Gastroesophageal sphincter (tissue), 4 donors: Measurements from ENCODE around the gene FOXP4. TPM values are rescaled to one million over a fixed set of nuclear protein-coding genes. Genes with fewer than 3 reads are reported as not detected.

Experiments
- ATAC-seq: fragments of 150-250 bp; one replicate; pipeline ENCODE4 v1.9.1; 2016; ENCODE audit warnings: mild to moderate bottlenecking, moderate library complexity
- H3K27ac ChIP-seq, 4 donors: fragments of 200-600 bp; sonication (generic) in 3 of 4; 1 replicate in 3 of 4; 2 replicates in 1 of 4; pipeline ENCODE4 v1.5.1; 2016 to 2019
- H3K27me3 ChIP-seq: fragments of 200-600 bp; sonication (generic); one replicate; pipeline ENCODE4 v1.5.1; 2019
- H3K36me3 ChIP-seq, 2 donors: fragments of 200-600 bp; sonication (generic); one replicate each; pipeline ENCODE4 v1.5.1; 2019; ENCODE audit warnings: control low read depth in 1 of 2
- H3K4me1 ChIP-seq, 3 donors: fragments of 200-600 bp; sonication (generic); 1 replicate in 2 of 3; 2 replicates in 1 of 3; pipeline ENCODE4 v1.5.1; 2016 to 2019; ENCODE audit warnings: control low read depth in 2 of 3
- H3K4me3 ChIP-seq, 2 donors: fragments of 200-600 bp; sonication (generic); one replicate each; pipeline ENCODE4 v1.5.1; 2019; ENCODE audit warnings: mild to moderate bottlenecking in 1 of 2, moderate library complexity in 1 of 2
- H3K9me3 ChIP-seq, 3 donors: fragments of 200-600 bp; sonication (generic); one replicate each; pipeline ENCODE4 v1.5.1; 2017 to 2019; ENCODE audit warnings: control low read depth in 2 of 3
- EP300 ChIP-seq: sonication (generic); formaldehyde crosslinking; IDR thresholded peaks from one replicate; pipeline ENCODE4 v1.6.1; 2017; ENCODE audit warnings: antibody characterized with exemption, mild to moderate bottlenecking
- POLR2A ChIP-seq, 2 donors: fragments of 450-650 bp; IDR thresholded peaks; one replicate each; pipeline ENCODE4 v1.6.1; 2017; ENCODE audit warnings: antibody characterized with exemption in 2 of 2, mild to moderate bottlenecking in 2 of 2, moderate library complexity in 1 of 2
- POLR2AphosphoS5 ChIP-seq: sonication (generic); formaldehyde crosslinking; IDR thresholded peaks from one replicate; pipeline ENCODE4 v1.6.1; 2017; ENCODE audit warnings: antibody characterized with exemption
- WGBS, 2 donors: methylation state at CpG; one replicate each; pipeline ENCODE4 v1.1.5; 2018; ENCODE audit warnings: low coverage in 1 of 2; 5-methylcytosine and 5-hydroxymethylcytosine counted together
- total RNA-seq, 4 donors: library from RNA; depleted of rRNA; stranded (reverse); fragments of >200 nt; gene quantifications; one replicate each; pipeline ENCODE4 v1.1.0, GENCODE V29; 2016
- TF ChIP-seq, protein P1 (sequence below), 4 experiments: fragments of 200-600 bp in 2 of 4; fragments of 450-650 bp in 2 of 4; sonication (generic) in 1 of 4; IDR thresholded peaks; one replicate each; pipeline ENCODE4 v1.5.1; 2017 to 2019; ENCODE audit warnings: antibody characterized with exemption in 4 of 4, mild to moderate bottlenecking in 2 of 4, moderate library complexity in 2 of 4

Gene FOXP4
- total RNA-seq, 4 donors from 2014 or later = 8.2 to 25.8 (median 11.7) TPM

DNA sequence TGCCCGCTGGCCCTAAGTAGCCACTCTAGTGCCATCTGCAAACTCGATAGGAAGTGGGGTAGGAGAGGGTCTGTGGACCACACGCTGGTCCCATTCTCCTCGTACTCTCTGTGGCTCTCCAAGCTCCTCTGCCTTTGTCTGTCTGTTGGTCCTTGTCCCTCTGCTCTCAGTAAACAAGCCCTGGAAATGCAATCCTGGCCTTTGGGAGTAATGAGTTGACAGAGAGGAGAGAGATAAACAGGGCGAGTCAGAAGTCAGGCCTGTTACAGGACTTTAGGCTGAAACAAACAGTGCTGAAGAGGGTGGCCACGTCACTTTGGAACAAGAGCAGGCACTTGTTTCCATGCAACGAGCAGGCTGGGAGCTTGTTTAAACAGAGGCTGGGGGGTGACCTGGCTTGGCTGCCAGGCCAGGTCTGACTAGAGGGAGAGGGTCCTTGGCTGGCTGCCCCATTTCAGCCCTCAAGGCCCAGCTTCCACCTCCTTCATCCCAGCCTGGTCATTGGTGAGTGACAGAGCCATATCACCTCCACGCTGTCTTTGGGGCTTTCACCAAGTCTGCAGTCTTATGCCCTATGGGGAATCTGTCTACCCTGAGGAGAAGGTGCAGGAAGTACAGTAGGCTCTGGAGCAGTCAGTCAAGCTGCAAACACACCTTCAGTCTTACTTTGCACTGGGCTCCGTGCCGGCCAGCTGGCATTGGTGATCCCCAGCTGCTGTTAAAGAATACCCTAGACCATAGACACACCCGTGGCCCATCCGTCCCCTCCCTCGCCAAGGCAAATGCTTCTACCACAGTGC is 22.6 kb downstream of the FOXP4 start:
- H3K9me3 ChIP-seq = no peaks in the 10 kb centered on the region
- no peak for ATAC-seq
- peak overlapping the region in 1 of 4 donors; percentile 38 for H3K27ac ChIP-seq
- peaks cover 0 to 27% (median 0%) of the 10 kb centered on the region in 3 donors for H3K4me1 ChIP-seq
- no peaks in the 10 kb centered on the region for H3K27me3 ChIP-seq
- no peak overlapping the region for H3K4me3 ChIP-seq
- TF ChIP-seq POLR2AphosphoS5 = no peak
- TF ChIP-seq POLR2A (IDR thresholded peaks at IDR 0.05) = no peak
- TF ChIP-seq, protein P1, sequence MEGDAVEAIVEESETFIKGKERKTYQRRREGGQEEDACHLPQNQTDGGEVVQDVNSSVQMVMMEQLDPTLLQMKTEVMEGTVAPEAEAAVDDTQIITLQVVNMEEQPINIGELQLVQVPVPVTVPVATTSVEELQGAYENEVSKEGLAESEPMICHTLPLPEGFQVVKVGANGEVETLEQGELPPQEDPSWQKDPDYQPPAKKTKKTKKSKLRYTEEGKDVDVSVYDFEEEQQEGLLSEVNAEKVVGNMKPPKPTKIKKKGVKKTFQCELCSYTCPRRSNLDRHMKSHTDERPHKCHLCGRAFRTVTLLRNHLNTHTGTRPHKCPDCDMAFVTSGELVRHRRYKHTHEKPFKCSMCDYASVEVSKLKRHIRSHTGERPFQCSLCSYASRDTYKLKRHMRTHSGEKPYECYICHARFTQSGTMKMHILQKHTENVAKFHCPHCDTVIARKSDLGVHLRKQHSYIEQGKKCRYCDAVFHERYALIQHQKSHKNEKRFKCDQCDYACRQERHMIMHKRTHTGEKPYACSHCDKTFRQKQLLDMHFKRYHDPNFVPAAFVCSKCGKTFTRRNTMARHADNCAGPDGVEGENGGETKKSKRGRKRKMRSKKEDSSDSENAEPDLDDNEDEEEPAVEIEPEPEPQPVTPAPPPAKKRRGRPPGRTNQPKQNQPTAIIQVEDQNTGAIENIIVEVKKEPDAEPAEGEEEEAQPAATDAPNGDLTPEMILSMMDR (IDR thresholded peaks at IDR 0.05) = no peak
- TF ChIP-seq EP300 = no peak
- 47 to 71% methylated on average over 4 to 5 of the region's 13 CpGs for WGBS, 2 donors
- peaks cover 0 to 67% of the 10 kb centered on the region in 2 donors for H3K36me3 ChIP-seq

DNA sequence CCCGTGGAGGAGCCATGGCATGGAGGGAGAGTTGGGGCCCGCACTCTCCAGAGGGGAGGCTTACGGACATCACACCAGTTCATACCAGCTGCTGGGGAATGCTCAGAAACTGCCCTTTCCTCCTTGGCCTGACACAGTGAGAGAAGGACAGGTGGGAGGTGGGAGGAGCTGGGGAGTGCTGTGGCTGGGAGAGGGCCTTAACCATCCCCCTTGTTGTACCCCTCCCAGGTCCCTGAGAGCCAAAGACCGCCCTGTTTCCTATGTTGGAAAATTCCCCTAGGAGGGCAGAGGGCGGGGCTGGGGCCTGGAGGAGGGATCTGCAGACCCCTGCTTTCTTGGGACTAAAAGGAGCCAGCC is 24.1 kb downstream of the FOXP4 start:
- H3K4me3 ChIP-seq = no peak overlapping the region
- H3K36me3 ChIP-seq = peaks cover 0 to 67% of the 10 kb centered on the region in 2 donors
- TF ChIP-seq EP300 = no peak
- no peak for TF ChIP-seq POLR2AphosphoS5
- TF ChIP-seq, protein P1 (IDR thresholded peaks at IDR 0.05) = no peak
- TF ChIP-seq POLR2A (IDR thresholded peaks at IDR 0.05) = no peak
- no peaks in the 10 kb centered on the region for H3K27me3 ChIP-seq
- ATAC-seq = no peak
- WGBS, 2 donors = 83% methylated on average over 3 of the region's 5 CpGs; no CpG with 5 or more reads in 1 of the 2 donors
- H3K4me1 ChIP-seq = peaks cover 0 to 27% (median 0%) of the 10 kb centered on the region in 3 donors
- H3K27ac ChIP-seq = no peak overlapping the region
- no peaks in the 10 kb centered on the region for H3K9me3 ChIP-seq

DNA sequence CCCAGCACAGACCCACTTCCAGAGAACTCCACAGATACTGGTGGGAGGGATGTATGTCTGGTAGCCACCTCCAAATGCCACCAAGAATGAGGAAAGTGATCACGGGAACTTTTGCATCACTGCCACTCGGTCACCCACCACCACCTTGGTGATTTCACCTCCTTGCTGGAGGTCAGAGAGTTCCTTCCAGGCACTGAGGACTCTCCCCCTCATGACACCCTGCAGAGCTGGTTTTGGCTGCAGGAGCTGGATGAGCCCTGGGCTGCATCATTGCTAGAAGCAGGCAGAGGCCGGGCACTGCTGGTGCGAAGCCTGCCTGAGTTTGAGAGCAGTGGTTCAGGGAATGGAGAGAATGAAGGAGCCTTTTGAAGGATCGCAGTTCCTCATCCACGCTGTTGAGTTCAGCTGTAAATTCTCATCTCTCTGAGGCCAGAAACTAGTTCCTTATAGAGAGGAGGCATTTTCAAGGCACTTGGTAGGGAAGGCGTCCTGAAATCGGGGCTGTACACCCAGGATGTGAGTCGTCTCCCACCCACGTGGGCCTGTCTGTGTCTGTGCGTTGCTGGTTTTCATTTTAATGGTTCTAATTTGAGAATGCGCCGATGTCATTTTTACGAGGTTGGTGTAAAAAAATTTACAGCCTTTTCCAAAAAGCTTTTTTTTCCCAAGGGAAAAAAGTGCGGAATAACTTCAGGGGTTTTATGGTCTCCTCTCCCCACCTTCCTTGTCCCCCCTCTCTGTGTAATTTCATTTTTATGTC is 25.0 kb downstream of the FOXP4 start:
- no peak for TF ChIP-seq EP300
- no peak for TF ChIP-seq POLR2AphosphoS5
- TF ChIP-seq, protein P1 (IDR thresholded peaks at IDR 0.05) = no peak
- TF ChIP-seq POLR2A (IDR thresholded peaks at IDR 0.05) = no peak
- Histone ChIP-seq H3K4me3 (no peak overlapping the region), H3K4me1 (peaks cover 0 to 27% (median 0%) of the 10 kb centered on the region in 3 donors), H3K9me3 (no peaks in the 10 kb centered on the region), H3K27ac (no peak overlapping the region), H3K27me3 (no peaks in the 10 kb centered on the region), H3K36me3 (peaks cover 0 to 57% of the 10 kb centered on the region in 2 donors)
- 78% methylated on average over 9 to 11 of the region's 15 CpGs for WGBS, 2 donors
- ATAC-seq = no peak

DNA sequence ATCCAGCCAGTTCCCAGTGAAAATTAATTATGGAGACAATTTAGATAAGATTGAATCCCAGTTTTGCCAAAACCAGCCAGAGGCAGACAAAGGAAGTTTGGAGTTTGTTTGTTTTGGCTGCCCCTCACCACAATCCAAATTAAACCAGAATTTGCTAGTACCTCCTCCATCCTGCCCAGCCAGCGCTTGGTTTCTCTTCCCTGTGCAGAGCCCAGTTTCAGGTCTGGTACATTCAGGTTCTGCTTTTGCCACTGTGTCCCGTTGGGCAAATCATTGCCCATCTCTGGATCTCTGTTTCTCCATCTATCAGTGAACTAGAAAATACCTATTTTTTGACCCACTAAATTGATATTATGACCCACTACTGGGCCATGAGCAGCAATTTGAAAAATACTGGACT is 26.4 kb downstream of the FOXP4 start:
- H3K9me3 ChIP-seq = no peaks in the 10 kb centered on the region
- no peaks in the 10 kb centered on the region for H3K27me3 ChIP-seq
- H3K36me3 ChIP-seq = peaks cover 0 to 43% of the 10 kb centered on the region in 2 donors
- TF ChIP-seq, protein P1 (IDR thresholded peaks at IDR 0.05) = no peak
- TF ChIP-seq EP300 (no peak), POLR2AphosphoS5 (no peak), POLR2A (IDR thresholded peaks at IDR 0.05) (no peak)
- no peak overlapping the region for H3K4me3 ChIP-seq
- WGBS, 2 donors = 88% methylated on average over 2 of the region's 2 CpGs
- ATAC-seq = no peak
- H3K27ac ChIP-seq = no peak overlapping the region
- H3K4me1 ChIP-seq = peaks cover 0 to 37% (median 0%) of the 10 kb centered on the region in 3 donors
